Measurements from ENCODE around the gene BTBD9.

DNA sequence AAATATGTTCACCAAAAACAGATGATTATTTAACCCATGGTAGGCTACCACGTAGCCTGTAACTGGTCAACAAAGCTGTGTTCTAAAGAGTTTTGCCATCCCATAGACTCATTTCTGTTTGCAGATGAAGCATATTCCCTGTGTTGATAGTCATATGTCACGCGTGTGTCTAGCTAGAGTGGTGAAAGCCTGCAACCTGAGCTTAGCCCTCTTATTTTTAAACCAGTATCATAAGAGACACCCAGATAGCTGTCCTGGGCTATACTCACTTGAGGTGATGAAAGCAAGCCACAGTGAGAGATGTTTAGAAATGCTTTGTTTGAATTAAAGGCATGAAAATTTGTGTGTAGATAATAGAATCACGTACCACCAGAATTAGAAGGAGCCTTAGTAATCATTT lies 512.4 kb downstream of the BTBD9 start:
- TF ChIP-seq CTCF (IDR thresholded peaks at IDR 0.05; ENCODE audit: insufficient read depth, low read depth, low read length) (no peak), EZH2 (IDR thresholded peaks at IDR 0.05; ENCODE audit: insufficient read depth, low read length) (no peak)
